ENCODE results near the gene TMEM121B. TPM values are rescaled to one million over a fixed set of nuclear protein-coding genes. Genes with fewer than 3 reads are reported as not detected.

The TMEM121B gene
- total and polyA plus RNA-seq, 3 donors from 2014 or later, result 2.2 to 3.3 (median 2.9) TPM

- intact Hi-C loops (cut with DNase I; ENCODE audit: low total_unique reads), result no loop called here
- no peak for DNase-seq
- H3K4me3 ChIP-seq, result no peak overlapping the region
- H3K27me3 ChIP-seq, result no peaks in the 10 kb centered on the region
- no peaks in the 10 kb centered on the region for H3K4me1 ChIP-seq
- 91 to 93% methylated on average over 7 of the region's 7 CpGs for WGBS, 2 donors
- H3K27ac ChIP-seq, result no peak overlapping the region
- no peaks in the 10 kb centered on the region for H3K36me3 ChIP-seq (ENCODE audit: low read depth, missing control alignments)
- no peaks in the 10 kb centered on the region for H3K9me3 ChIP-seq
- TF ChIP-seq CTCF (IDR thresholded peaks at IDR 0.05), result no peak
- no peak for TF ChIP-seq POLR2A (IDR thresholded peaks at IDR 0.05)
Observed at GRCh38 chr22:17102297-17102667, 18.9 kb downstream of the TMEM121B start.

- H3K9me3 ChIP-seq, result no peaks in the 10 kb centered on the region
- WGBS, 2 donors, result 89 to 91% methylated on average over 13 to 14 of the region's 14 CpGs
- H3K4me3 ChIP-seq, result no peak overlapping the region
- no peak for TF ChIP-seq POLR2A (IDR thresholded peaks at IDR 0.05)
- no peak for TF ChIP-seq CTCF (IDR thresholded peaks at IDR 0.05)
- no peak for DNase-seq
- intact Hi-C loops (cut with DNase I; ENCODE audit: low total_unique reads), result no loop called here
- no peaks in the 10 kb centered on the region for H3K36me3 ChIP-seq (ENCODE audit: low read depth, missing control alignments)
- H3K4me1 ChIP-seq, result no peaks in the 10 kb centered on the region
- no peak overlapping the region for H3K27ac ChIP-seq
- H3K27me3 ChIP-seq, result no peaks in the 10 kb centered on the region
Observed at GRCh38 chr22:17101475-17102296, 19.5 kb downstream of the TMEM121B start.

GRCh38 chr22:17100621-17101020, 20.5 kb downstream of the TMEM121B start:
- WGBS, 2 donors, result 83 to 90% methylated on average over 6 of the region's 6 CpGs
- no peak overlapping the region for H3K27ac ChIP-seq
- no peaks in the 10 kb centered on the region for H3K4me1 ChIP-seq
- H3K9me3 ChIP-seq, result no peaks in the 10 kb centered on the region
- no peak for DNase-seq
- no peaks in the 10 kb centered on the region for H3K36me3 ChIP-seq (ENCODE audit: low read depth, missing control alignments)
- no peaks in the 10 kb centered on the region for H3K27me3 ChIP-seq
- intact Hi-C loops (cut with DNase I; ENCODE audit: low total_unique reads), result no loop called here
- H3K4me3 ChIP-seq, result no peak overlapping the region
- TF ChIP-seq POLR2A (IDR thresholded peaks at IDR 0.05) (no peak), CTCF (IDR thresholded peaks at IDR 0.05) (no peak)

- no peaks in the 10 kb centered on the region for H3K9me3 ChIP-seq
- no peaks in the 10 kb centered on the region for H3K36me3 ChIP-seq (ENCODE audit: low read depth, missing control alignments)
- H3K4me3 ChIP-seq, result no peak overlapping the region
- no peak overlapping the region for H3K27ac ChIP-seq
- no peak for DNase-seq
- TF ChIP-seq CTCF (IDR thresholded peaks at IDR 0.05) (no peak), POLR2A (IDR thresholded peaks at IDR 0.05) (no peak)
- WGBS, 2 donors, result 73 to 78% methylated on average over 7 of the region's 7 CpGs
- intact Hi-C loops (cut with DNase I; ENCODE audit: low total_unique reads), result no loop called here
- H3K4me1 ChIP-seq, result no peaks in the 10 kb centered on the region
- no peaks in the 10 kb centered on the region for H3K27me3 ChIP-seq
Observed at GRCh38 chr22:17098379-17098819, 22.8 kb downstream of the TMEM121B start.

DNA sequence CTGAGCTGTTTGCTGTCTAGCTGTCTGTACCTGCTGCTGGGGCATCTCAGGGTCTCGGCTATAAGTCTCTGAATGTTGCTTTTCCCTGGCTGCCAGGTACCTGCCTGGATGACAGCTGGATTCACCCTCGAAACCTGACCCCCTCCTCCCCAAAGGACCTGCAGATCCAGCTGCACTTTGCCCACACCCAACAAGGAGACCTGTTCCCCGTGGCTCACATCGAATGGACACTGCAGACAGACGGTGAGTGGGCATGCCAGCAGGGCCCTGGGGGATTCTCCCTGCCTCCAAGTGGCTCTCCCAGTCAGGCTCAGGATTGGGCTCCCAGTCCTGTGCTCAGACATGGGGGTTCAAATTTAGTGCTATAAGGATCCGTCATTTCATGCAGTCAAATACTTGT, 23.5 kb downstream of the TMEM121B start:
- DNase-seq, result no peak
- WGBS, 2 donors, result 83 to 85% methylated on average over 6 of the region's 6 CpGs
- H3K36me3 ChIP-seq (ENCODE audit: low read depth, missing control alignments), result no peaks in the 10 kb centered on the region
- no peaks in the 10 kb centered on the region for H3K9me3 ChIP-seq
- H3K27me3 ChIP-seq, result no peaks in the 10 kb centered on the region
- TF ChIP-seq CTCF (IDR thresholded peaks at IDR 0.05), result no peak
- TF ChIP-seq POLR2A (IDR thresholded peaks at IDR 0.05), result no peak
- no peak overlapping the region for H3K4me3 ChIP-seq
- intact Hi-C loops (cut with DNase I; ENCODE audit: low total_unique reads), result no loop called here
- H3K27ac ChIP-seq, result no peak overlapping the region
- no peaks in the 10 kb centered on the region for H3K4me1 ChIP-seq

Data from testis (tissue), 3 donors.